H54 (cell line): ENCODE results near the gene AFF2.

ENCODE experiments used
- DNase-seq: peaks from one replicate; pipeline ENCODE4 v3.0.0; 2011; ENCODE audit warnings: low spot score, mixed read lengths; ENCODE audit not compliant: insufficient read length
- FAIRE-seq: peaks from 3 replicates; lab custom pipeline; 2011; peaks lifted over from hg19 to GRCh38; lab: Jason Lieb, UNC
- POLR2A ChIP-seq: IDR thresholded peaks from 2 replicates; pipeline ENCODE4 v1.6.1; 2011; ENCODE audit warnings: low read depth, mild to moderate bottlenecking, low read length

The AFF2 gene

GRCh38 chrX:148613636-148614035 is 113.2 kb downstream of the AFF2 start:
- TF ChIP-seq POLR2A, result no peak
- DNase-seq (no peak), FAIRE-seq (no peak)

GRCh38 chrX:148615491-148615890 is 115.1 kb downstream of the AFF2 start:
- TF ChIP-seq POLR2A, result no peak
- FAIRE-seq (no peak), DNase-seq (no peak)

GRCh38 chrX:148618470-148619445 is 118.3 kb downstream of the AFF2 start:
- DNase-seq, result no peak
- no peak for TF ChIP-seq POLR2A
- no peak for FAIRE-seq

GRCh38 chrX:148620023-148620422 is 119.6 kb downstream of the AFF2 start:
- TF ChIP-seq POLR2A, result no peak
- DNase-seq (no peak), FAIRE-seq (no peak)

GRCh38 chrX:148624951-148625474 is 124.6 kb downstream of the AFF2 start:
- no peak for TF ChIP-seq POLR2A
- DNase-seq, result no peak
- no peak for FAIRE-seq

GRCh38 chrX:148628621-148629020 is 128.2 kb downstream of the AFF2 start:
- DNase-seq (no peak), FAIRE-seq (no peak)
- no peak for TF ChIP-seq POLR2A

- TF ChIP-seq POLR2A, result no peak
- DNase-seq (no peak), FAIRE-seq (no peak)
These were observed 129.0 kb downstream of the AFF2 start for GRCh38 chrX:148629434-148629833.

GRCh38 chrX:148632444-148632843 is 132.0 kb downstream of the AFF2 start:
- FAIRE-seq, result no peak
- no peak for DNase-seq
- TF ChIP-seq POLR2A, result no peak

- DNase-seq (no peak), FAIRE-seq (no peak)
- no peak for TF ChIP-seq POLR2A
These were observed 132.9 kb downstream of the AFF2 start for GRCh38 chrX:148633218-148633908.

GRCh38 chrX:148634591-148634990 is 134.2 kb downstream of the AFF2 start:
- FAIRE-seq, result no peak
- TF ChIP-seq POLR2A, result no peak
- no peak for DNase-seq

GRCh38 chrX:148643460-148643859 is 143.0 kb downstream of the AFF2 start:
- no peak for TF ChIP-seq POLR2A
- DNase-seq (no peak), FAIRE-seq (no peak)

GRCh38 chrX:148647651-148648050 is 147.2 kb downstream of the AFF2 start:
- DNase-seq (no peak), FAIRE-seq (no peak)
- no peak for TF ChIP-seq POLR2A

GRCh38 chrX:148649145-148649795 is 148.9 kb downstream of the AFF2 start:
- no peak for TF ChIP-seq POLR2A
- DNase-seq (no peak), FAIRE-seq (no peak)
